Measurements from ENCODE around the gene RTL3.

GRCh38 chrX:78708262-78708661 is 49.1 kb upstream of the RTL3 start:
- TF ChIP-seq CTCF (IDR thresholded peaks at IDR 0.05; ENCODE audit: poor library complexity) = peak; percentile 27
- TF ChIP-seq EZH2 (IDR thresholded peaks at IDR 0.05; ENCODE audit: borderline replicate concordance) = no peak
- TF ChIP-seq EZH2phosphoT487 (IDR thresholded peaks at IDR 0.05; ENCODE audit: low read depth, severe bottlenecking, unreplicated experiment) = no peak

Measured in hepatocyte (in vitro differentiated cells).